Stimulated activated naive CD8-positive, alpha-beta T cell treated with anti-CD3 and anti-CD28 coated beads, Interleukin-15, amount 100 ng/mL, for 72 hours (primary cell): Measurements from ENCODE around the gene LOC101059915.
"Not testable (repeated sequence)": the region's sequence is repeated elsewhere in the genome, so short reads cannot be mapped to it uniquely, and the experiment has no call there.

Experiments used
- ATAC-seq: fragments of 150-1000 bp; cut with Tn5 transposase; 2 replicates; pipeline ENCODE4 v1.10.0; 2021; ENCODE audit warnings: mild to moderate bottlenecking, moderate library complexity
- DNase-seq, 2 donors: peaks; one replicate each; pipeline ENCODE4 v3.0.0; 2021 to 2022
- H3K27ac Mint-ChIP-seq, 2 donors: one replicate each; pipeline ENCODE4 v1.8.0; 2022; ENCODE audit warnings: mild to moderate bottlenecking in 2 of 2, mixed read lengths in 2 of 2, moderate library complexity in 2 of 2
- H3K27me3 Mint-ChIP-seq: one replicate; pipeline ENCODE4 v1.8.0; 2022; ENCODE audit warnings: mixed read lengths
- H3K4me1 Mint-ChIP-seq: one replicate; pipeline ENCODE4 v1.8.0; 2022; ENCODE audit warnings: mild to moderate bottlenecking, mixed read lengths
- H3K4me3 Mint-ChIP-seq, 2 donors: one replicate each; pipeline ENCODE4 v1.8.0; 2022; ENCODE audit warnings: mild to moderate bottlenecking in 2 of 2, mixed read lengths in 2 of 2, moderate library complexity in 1 of 2
- H3K9me3 Mint-ChIP-seq, 2 donors: one replicate each; pipeline ENCODE4 v1.8.0; 2022; ENCODE audit warnings: mixed read lengths in 2 of 2

LOC101059915 gene

GRCh38 chrX:71632923-71633657, 34.3 kb upstream of the LOC101059915 start:
- DNase-seq (no peak), ATAC-seq (no peak)
- Mint-ChIP-seq H3K4me1 (peaks cover 29% of the 10 kb centered on the region), H3K27ac (no peak overlapping the region), H3K4me3 (no peak overlapping the region), H3K9me3 (no peaks in the 10 kb centered on the region), H3K27me3 (no peaks in the 10 kb centered on the region)

GRCh38 chrX:71634366-71634765, 33.0 kb upstream of the LOC101059915 start:
- H3K27ac Mint-ChIP-seq: peak overlapping the region in 1 of 2 donors; percentile 86
- H3K4me1 Mint-ChIP-seq: peaks cover 21% of the 10 kb centered on the region
- DNase-seq (no peak), ATAC-seq (no peak)
- no peak overlapping the region for H3K4me3 Mint-ChIP-seq
- H3K27me3 Mint-ChIP-seq: no peaks in the 10 kb centered on the region
- no peaks in the 10 kb centered on the region for H3K9me3 Mint-ChIP-seq

GRCh38 chrX:71636438-71637252, 30.7 kb upstream of the LOC101059915 start:
- no peak for DNase-seq
- Mint-ChIP-seq H3K4me1 (peaks cover 22% of the 10 kb centered on the region), H3K27ac (peak overlapping the region in 1 of 2 donors; percentile 77), H3K4me3 (peak overlapping the region; percentile 57 to 74), H3K27me3 (no peaks in the 10 kb centered on the region), H3K9me3 (no peaks in the 10 kb centered on the region)
- ATAC-seq: peak; percentile 78

- no peaks in the 10 kb centered on the region for H3K9me3 Mint-ChIP-seq
- no peak overlapping the region for H3K27ac Mint-ChIP-seq
- H3K4me1 Mint-ChIP-seq: peaks cover 22% of the 10 kb centered on the region
- peak overlapping the region; percentile 57 to 74 for H3K4me3 Mint-ChIP-seq
- ATAC-seq (peak; percentile 74), DNase-seq (no peak)
- no peaks in the 10 kb centered on the region for H3K27me3 Mint-ChIP-seq
These were observed 30.1 kb upstream of the LOC101059915 start for GRCh38 chrX:71637253-71637618.

- no peaks in the 10 kb centered on the region for H3K27me3 Mint-ChIP-seq
- DNase-seq (no peak), ATAC-seq (peak; percentile 58)
- H3K4me3 Mint-ChIP-seq: no peak overlapping the region
- no peak overlapping the region for H3K27ac Mint-ChIP-seq
- no peaks in the 10 kb centered on the region for H3K9me3 Mint-ChIP-seq
- H3K4me1 Mint-ChIP-seq: peaks cover 17% of the 10 kb centered on the region
These were observed 29.5 kb upstream of the LOC101059915 start for GRCh38 chrX:71637848-71638247.

GRCh38 chrX:71638409-71638808, 28.9 kb upstream of the LOC101059915 start:
- H3K27me3 Mint-ChIP-seq: no peaks in the 10 kb centered on the region
- peaks cover 11% of the 10 kb centered on the region for H3K4me1 Mint-ChIP-seq
- H3K27ac Mint-ChIP-seq: no peak overlapping the region
- DNase-seq (no peak), ATAC-seq (peak; percentile 55)
- H3K9me3 Mint-ChIP-seq: no peaks in the 10 kb centered on the region
- no peak overlapping the region for H3K4me3 Mint-ChIP-seq

- Mint-ChIP-seq H3K9me3 (no peaks in the 10 kb centered on the region), H3K4me3 (no peak overlapping the region), H3K27me3 (no peaks in the 10 kb centered on the region), H3K27ac (no peak overlapping the region), H3K4me1 (peaks cover 7% of the 10 kb centered on the region)
- DNase-seq (no peak), ATAC-seq (no peak)
These were observed 27.3 kb upstream of the LOC101059915 start for GRCh38 chrX:71640002-71640401.

GRCh38 chrX:71644406-71644805, 22.9 kb upstream of the LOC101059915 start:
- DNase-seq, H3K4me3 Mint-ChIP-seq, H3K27ac Mint-ChIP-seq, H3K27me3 Mint-ChIP-seq, ATAC-seq, H3K9me3 Mint-ChIP-seq: not testable (repeated sequence)
- H3K4me1 Mint-ChIP-seq: peaks cover 18% of the 10 kb centered on the region

GRCh38 chrX:71650333-71650969, 16.9 kb upstream of the LOC101059915 start:
- Mint-ChIP-seq H3K9me3 (no peaks in the 10 kb centered on the region), H3K27ac (peak overlapping the region in 1 of 2 donors; percentile 74), H3K27me3 (no peaks in the 10 kb centered on the region), H3K4me3 (no peak overlapping the region), H3K4me1 (peaks cover 36% of the 10 kb centered on the region)
- peak; percentile 99 for ATAC-seq
- DNase-seq: peak; percentile 33 to 53

- no peak overlapping the region for H3K27ac Mint-ChIP-seq
These were observed 14.9 kb upstream of the LOC101059915 start for GRCh38 chrX:71652405-71652804.

GRCh38 chrX:71653344-71653743, 14.0 kb upstream of the LOC101059915 start:
- H3K9me3 Mint-ChIP-seq: no peaks in the 10 kb centered on the region
- no peak overlapping the region for H3K27ac Mint-ChIP-seq
- ATAC-seq: no peak
- H3K27me3 Mint-ChIP-seq: no peaks in the 10 kb centered on the region
- no peak overlapping the region for H3K4me3 Mint-ChIP-seq
- H3K4me1 Mint-ChIP-seq: peaks cover 31% of the 10 kb centered on the region
- DNase-seq: no peak

More at GRCh38 chrX:71652405-71652804, 14.9 kb upstream of the LOC101059915 start:
- ATAC-seq: peak; percentile 59
- H3K9me3 Mint-ChIP-seq: no peaks in the 10 kb centered on the region
- H3K4me1 Mint-ChIP-seq: peaks cover 36% of the 10 kb centered on the region
- H3K27me3 Mint-ChIP-seq: no peaks in the 10 kb centered on the region
- H3K4me3 Mint-ChIP-seq: no peak overlapping the region
- DNase-seq: peak; percentile 50 to 53

- H3K27me3 Mint-ChIP-seq: no peaks in the 10 kb centered on the region
- no peak overlapping the region for H3K27ac Mint-ChIP-seq
- no peaks in the 10 kb centered on the region for H3K9me3 Mint-ChIP-seq
- DNase-seq (no peak), ATAC-seq (no peak)
- H3K4me3 Mint-ChIP-seq: no peak overlapping the region
- H3K4me1 Mint-ChIP-seq: peaks cover 23% of the 10 kb centered on the region
These were observed 10.1 kb upstream of the LOC101059915 start for GRCh38 chrX:71657267-71657666.

- no peaks in the 10 kb centered on the region for H3K9me3 Mint-ChIP-seq
- no peak overlapping the region for H3K4me3 Mint-ChIP-seq
- DNase-seq (no peak), ATAC-seq (no peak)
- H3K27me3 Mint-ChIP-seq: no peaks in the 10 kb centered on the region
- H3K27ac Mint-ChIP-seq: no peak overlapping the region
- peaks cover 40% of the 10 kb centered on the region for H3K4me1 Mint-ChIP-seq
These were observed 8.0 kb upstream of the LOC101059915 start for GRCh38 chrX:71659342-71659741.

GRCh38 chrX:71659959-71660358, 7.4 kb upstream of the LOC101059915 start:
- no peak for DNase-seq
- Mint-ChIP-seq H3K27me3 (no peaks in the 10 kb centered on the region), H3K27ac (no peak overlapping the region), H3K9me3 (no peaks in the 10 kb centered on the region), H3K4me1 (peaks cover 43% of the 10 kb centered on the region), H3K4me3 (no peak overlapping the region)
- no peak for ATAC-seq

GRCh38 chrX:71660562-71661416, 6.6 kb upstream of the LOC101059915 start:
- Mint-ChIP-seq H3K4me3 (no peak overlapping the region), H3K9me3 (no peaks in the 10 kb centered on the region), H3K27me3 (no peaks in the 10 kb centered on the region), H3K4me1 (peaks cover 43% of the 10 kb centered on the region), H3K27ac (no peak overlapping the region)
- no peak for ATAC-seq
- no peak for DNase-seq
